Measurements from ENCODE around the gene DIPK1A. TPM values are rescaled to one million over a fixed set of nuclear protein-coding genes. Genes with fewer than 3 reads are reported as not detected.

DIPK1A gene
- total RNA-seq, 4 donors from 2014 or later = 9.1 to 27.2 (median 18.3) TPM

- TF ChIP-seq CTCF (IDR thresholded peaks at IDR 0.05) = no peak
- ATAC-seq (ENCODE audit: low FRiP score) = no peak
- no peak for DNase-seq (ENCODE audit: low spot score)
Observed at GRCh38 chr1:92820024-92820423, 141.2 kb downstream of the DIPK1A start.

GRCh38 chr1:92817986-92818764 lies 143.1 kb downstream of the DIPK1A start:
- DNase-seq (ENCODE audit: low spot score) (no peak), ATAC-seq (ENCODE audit: low FRiP score) (no peak)
- TF ChIP-seq CTCF (IDR thresholded peaks at IDR 0.05) = no peak

GRCh38 chr1:92817137-92817697 lies 144.0 kb downstream of the DIPK1A start:
- no peak for TF ChIP-seq CTCF (IDR thresholded peaks at IDR 0.05)
- DNase-seq (ENCODE audit: low spot score) (no peak), ATAC-seq (ENCODE audit: low FRiP score) (no peak)

DNA sequence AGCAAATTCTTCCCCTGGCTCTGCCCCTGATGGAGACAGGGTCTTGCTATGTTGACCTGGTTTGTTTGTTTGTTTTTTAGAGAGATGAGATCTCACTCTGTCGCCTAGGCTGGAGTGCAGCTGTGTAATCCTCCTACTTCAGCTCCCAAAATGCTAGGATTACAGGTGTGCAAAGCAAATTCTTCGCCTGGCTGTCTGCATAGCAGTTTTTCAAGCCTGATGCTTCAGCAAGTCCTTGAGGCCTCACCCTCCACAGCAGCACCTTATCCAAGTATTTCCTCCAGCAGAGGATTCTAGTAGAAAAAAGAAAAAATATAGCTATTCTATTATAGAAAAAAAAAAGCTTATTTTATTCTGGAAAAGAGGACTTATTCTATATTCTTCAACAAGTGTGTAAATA lies 144.5 kb downstream of the DIPK1A start:
- DNase-seq (ENCODE audit: low spot score) = no peak
- TF ChIP-seq CTCF (IDR thresholded peaks at IDR 0.05) = no peak
- no peak for ATAC-seq (ENCODE audit: low FRiP score)

GRCh38 chr1:92808381-92808780 lies 152.9 kb downstream of the DIPK1A start:
- TF ChIP-seq CTCF (IDR thresholded peaks at IDR 0.05) = no peak
- DNase-seq (ENCODE audit: low spot score) = no peak
- peak; percentile 47 for ATAC-seq (ENCODE audit: low FRiP score)

DNA sequence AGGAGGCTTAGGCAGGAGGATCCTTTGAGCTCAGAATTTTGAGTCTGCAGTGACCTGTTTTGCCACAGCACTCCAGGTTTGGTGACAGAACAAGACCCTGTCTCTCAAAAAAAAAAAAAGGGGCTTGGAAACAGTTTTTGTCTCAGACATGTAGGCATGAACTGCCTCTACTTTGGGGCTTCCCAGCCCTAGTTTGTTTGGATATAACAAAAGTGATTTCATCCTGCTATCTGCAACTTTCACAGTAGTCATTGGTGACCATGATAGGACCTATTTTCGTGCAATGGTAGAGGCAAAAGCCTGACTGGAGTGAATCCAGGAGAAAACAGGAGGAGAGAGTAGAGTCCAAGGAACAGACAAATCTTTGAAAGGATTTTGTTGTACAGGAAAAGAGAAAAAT lies 156.0 kb downstream of the DIPK1A start:
- TF ChIP-seq CTCF (IDR thresholded peaks at IDR 0.05) = no peak
- DNase-seq (ENCODE audit: low spot score) = no peak
- no peak for ATAC-seq (ENCODE audit: low FRiP score)

- ATAC-seq (ENCODE audit: low FRiP score) (peak; percentile 96), DNase-seq (ENCODE audit: low spot score) (no peak)
- no peak for TF ChIP-seq CTCF (IDR thresholded peaks at IDR 0.05)
Observed at GRCh38 chr1:92804721-92805201, 156.5 kb downstream of the DIPK1A start.
